ENCODE measurements around the gene PPP1R3F.

Gene PPP1R3F

GRCh38 chrX:49257074-49257790, 12.4 kb upstream of the PPP1R3F start:
- H3K27me3 ChIP-seq (ENCODE audit: low read depth, low read length), result no peaks in the 10 kb centered on the region
- no peaks in the 10 kb centered on the region for H3K36me3 ChIP-seq (replicated peaks; ENCODE audit: low read depth, low read length)
- H3K4me1 ChIP-seq (ENCODE audit: low read length), result peaks cover 10% of the 10 kb centered on the region
- no peak overlapping the region for H3K4me3 ChIP-seq (ENCODE audit: low read length)
- H3K9me3 ChIP-seq (ENCODE audit: insufficient read depth, low read length), result no peaks in the 10 kb centered on the region
- TF ChIP-seq, protein P1, sequence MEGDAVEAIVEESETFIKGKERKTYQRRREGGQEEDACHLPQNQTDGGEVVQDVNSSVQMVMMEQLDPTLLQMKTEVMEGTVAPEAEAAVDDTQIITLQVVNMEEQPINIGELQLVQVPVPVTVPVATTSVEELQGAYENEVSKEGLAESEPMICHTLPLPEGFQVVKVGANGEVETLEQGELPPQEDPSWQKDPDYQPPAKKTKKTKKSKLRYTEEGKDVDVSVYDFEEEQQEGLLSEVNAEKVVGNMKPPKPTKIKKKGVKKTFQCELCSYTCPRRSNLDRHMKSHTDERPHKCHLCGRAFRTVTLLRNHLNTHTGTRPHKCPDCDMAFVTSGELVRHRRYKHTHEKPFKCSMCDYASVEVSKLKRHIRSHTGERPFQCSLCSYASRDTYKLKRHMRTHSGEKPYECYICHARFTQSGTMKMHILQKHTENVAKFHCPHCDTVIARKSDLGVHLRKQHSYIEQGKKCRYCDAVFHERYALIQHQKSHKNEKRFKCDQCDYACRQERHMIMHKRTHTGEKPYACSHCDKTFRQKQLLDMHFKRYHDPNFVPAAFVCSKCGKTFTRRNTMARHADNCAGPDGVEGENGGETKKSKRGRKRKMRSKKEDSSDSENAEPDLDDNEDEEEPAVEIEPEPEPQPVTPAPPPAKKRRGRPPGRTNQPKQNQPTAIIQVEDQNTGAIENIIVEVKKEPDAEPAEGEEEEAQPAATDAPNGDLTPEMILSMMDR (IDR thresholded peaks at IDR 0.05; ENCODE audit: low read depth, low read length), result no peak
- no peak for TF ChIP-seq EZH2phosphoT487 (IDR thresholded peaks at IDR 0.05; ENCODE audit: low read depth)
- H3K4me2 ChIP-seq (ENCODE audit: low read length), result 0 out of 2 replicates have a peak overlapping the region, but pooled peaks have one; percentile 36
- H3K27ac ChIP-seq (ENCODE audit: low read length), result no peak overlapping the region
- no peaks in the 10 kb centered on the region for H3K79me2 ChIP-seq (ENCODE audit: low read length)
- H4K20me1 ChIP-seq (ENCODE audit: insufficient read depth, low read length), result no peaks in the 10 kb centered on the region
- no peak overlapping the region for H3K9ac ChIP-seq (ENCODE audit: low read length)
- no peak overlapping the region for H2AFZ ChIP-seq (ENCODE audit: low read depth, low read length)

DNA sequence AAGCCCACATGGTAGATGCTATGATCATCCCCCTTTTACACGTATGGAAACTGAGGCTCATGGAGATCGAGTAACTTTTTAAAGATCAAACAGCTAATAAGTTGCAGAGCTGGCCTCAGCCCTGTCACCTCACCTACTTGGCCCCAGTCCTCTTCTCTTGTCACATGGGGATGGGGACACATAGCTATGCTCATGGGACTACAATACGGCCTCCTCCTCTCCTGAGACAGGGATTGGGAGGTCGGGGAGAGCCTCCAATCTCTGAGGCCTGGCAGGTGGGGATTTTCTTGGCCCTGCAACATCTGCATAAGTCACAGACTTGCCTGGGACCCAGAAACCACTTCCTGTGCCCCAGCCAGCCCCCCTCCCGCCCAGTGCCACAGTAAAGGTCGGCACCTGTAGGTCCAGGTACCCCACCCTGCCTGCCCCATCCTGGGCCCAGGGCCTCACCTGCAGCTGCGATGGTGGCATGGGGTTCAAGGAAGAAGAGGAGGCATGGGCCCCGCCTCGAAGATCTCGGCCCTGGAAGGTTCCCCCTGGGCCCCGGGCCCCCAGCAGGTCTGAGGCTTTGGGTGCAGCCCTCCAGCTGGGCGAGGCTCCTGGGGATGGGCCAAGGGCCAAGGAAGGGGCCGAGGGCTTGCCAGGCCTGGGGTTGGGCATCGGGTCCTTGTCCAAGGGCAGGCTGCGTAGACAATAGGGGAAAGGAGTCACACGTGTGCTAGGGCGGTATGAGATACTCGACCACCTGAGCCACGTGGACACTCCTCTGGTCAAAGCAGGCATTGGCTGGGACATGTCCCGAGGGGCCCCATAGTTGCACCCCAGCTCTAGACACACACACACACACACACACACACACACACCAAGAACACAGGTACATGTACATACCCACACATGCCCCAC, 11.5 kb upstream of the PPP1R3F start:
- no peak overlapping the region for H3K9ac ChIP-seq (ENCODE audit: low read length)
- no peak overlapping the region for H2AFZ ChIP-seq (ENCODE audit: low read depth, low read length)
- peak overlapping the region; percentile 36; the same call in 1 of the 2 replicates for H3K4me2 ChIP-seq (ENCODE audit: low read length)
- H3K36me3 ChIP-seq (replicated peaks; ENCODE audit: low read depth, low read length), result no peaks in the 10 kb centered on the region
- no peak for TF ChIP-seq EZH2phosphoT487 (IDR thresholded peaks at IDR 0.05; ENCODE audit: low read depth)
- TF ChIP-seq, protein P1 (IDR thresholded peaks at IDR 0.05; ENCODE audit: low read depth, low read length), result no peak
- H3K79me2 ChIP-seq (ENCODE audit: low read length), result no peaks in the 10 kb centered on the region
- no peak overlapping the region for H3K4me3 ChIP-seq (ENCODE audit: low read length)
- no peaks in the 10 kb centered on the region for H3K27me3 ChIP-seq (ENCODE audit: low read depth, low read length)
- H3K4me1 ChIP-seq (ENCODE audit: low read length), result peaks cover 10% of the 10 kb centered on the region
- no peaks in the 10 kb centered on the region for H3K9me3 ChIP-seq (ENCODE audit: insufficient read depth, low read length)
- H3K27ac ChIP-seq (ENCODE audit: low read length), result no peak overlapping the region
- H4K20me1 ChIP-seq (ENCODE audit: insufficient read depth, low read length), result no peaks in the 10 kb centered on the region

DNA sequence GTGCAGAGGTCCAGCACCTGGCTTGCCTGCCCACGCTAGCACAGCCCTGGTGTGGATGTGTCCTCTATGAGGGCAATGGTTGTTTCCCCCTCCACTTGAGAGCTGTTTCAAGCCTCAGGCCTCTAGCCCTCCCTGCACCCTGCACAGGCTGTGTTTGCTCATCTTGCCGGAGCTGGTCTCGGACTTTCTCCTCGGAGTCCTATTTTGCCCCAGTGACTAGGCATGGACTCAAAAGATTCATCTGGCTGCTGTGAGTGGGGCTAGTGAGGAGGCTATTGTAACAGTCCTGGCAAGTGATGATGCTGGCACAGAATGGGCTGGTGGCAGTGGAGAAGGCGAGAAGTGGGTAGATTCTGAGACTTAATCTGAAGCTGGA, 10.9 kb upstream of the PPP1R3F start:
- Histone ChIP-seq H3K79me2 (ENCODE audit: low read length) (no peaks in the 10 kb centered on the region), H4K20me1 (ENCODE audit: insufficient read depth, low read length) (no peaks in the 10 kb centered on the region), H3K4me3 (ENCODE audit: low read length) (no peak overlapping the region), H3K27ac (ENCODE audit: low read length) (no peak overlapping the region), H2AFZ (ENCODE audit: low read depth, low read length) (no peak overlapping the region), H3K36me3 (replicated peaks; ENCODE audit: low read depth, low read length) (no peaks in the 10 kb centered on the region), H3K4me1 (ENCODE audit: low read length) (peaks cover 10% of the 10 kb centered on the region), H3K9me3 (ENCODE audit: insufficient read depth, low read length) (no peaks in the 10 kb centered on the region), H3K27me3 (ENCODE audit: low read depth, low read length) (no peaks in the 10 kb centered on the region), H3K9ac (ENCODE audit: low read length) (no peak overlapping the region), H3K4me2 (ENCODE audit: low read length) (no peak overlapping the region)
- TF ChIP-seq EZH2phosphoT487 (IDR thresholded peaks at IDR 0.05; ENCODE audit: low read depth), result no peak
- TF ChIP-seq, protein P1 (IDR thresholded peaks at IDR 0.05; ENCODE audit: low read depth, low read length), result no peak
